ENCODE results near the gene MAP4K4. TPM values are rescaled to one million over a fixed set of nuclear protein-coding genes. Genes with fewer than 3 reads are reported as not detected.

MAP4K4 gene
- total and polyA plus RNA-seq, 8 donors = 9.7 to 38.7 (median 15.3) TPM

- intact Hi-C loops (cut with DNase I) = loop anchor here in 1 of 3 donors (10.0 kb wide), 1 partner anchor 92 kb away; no protein-coding TSS in a partner anchor
- Histone ChIP-seq H3K27ac (no peak overlapping the region), H3K4me1 (no peaks in the 10 kb centered on the region), H3K27me3 (no peaks in the 10 kb centered on the region), H3K9me3 (no peaks in the 10 kb centered on the region), H3K4me3 (no peak overlapping the region), H3K36me3 (peaks cover 0 to 10% (median 0%) of the 10 kb centered on the region in 3 donors)
- DNase-seq (no peak), ATAC-seq (no peak), FAIRE-seq (no peak)
- 80 to 95% methylated on average over 3 of the region's 3 CpGs for WGBS, 2 donors
- no peak for TF ChIP-seq CTCF (IDR thresholded peaks at IDR 0.05)
Measured at GRCh38 chr2:101892377-101892776, 194.9 kb downstream of the MAP4K4 start.

- no peak for TF ChIP-seq CTCF (IDR thresholded peaks at IDR 0.05)
- no peak for FAIRE-seq
- Histone ChIP-seq H3K4me1 (no peaks in the 10 kb centered on the region), H3K27me3 (no peaks in the 10 kb centered on the region), H3K9me3 (no peaks in the 10 kb centered on the region), H3K27ac (no peak overlapping the region), H3K36me3 (peaks cover 0 to 10% (median 0%) of the 10 kb centered on the region in 3 donors), H3K4me3 (no peak overlapping the region)
- no peak for ATAC-seq
- intact Hi-C loops (cut with DNase I) = loop anchor here in 1 of 3 donors (10.0 kb wide), 1 partner anchor 91 kb away; no protein-coding TSS in a partner anchor
- 86 to 89% methylated on average over 9 of the region's 9 CpGs for WGBS, 2 donors
- no peak for DNase-seq
Measured at GRCh38 chr2:101893681-101894381, 196.3 kb downstream of the MAP4K4 start.

GRCh38 chr2:101895039-101895438 is 197.5 kb downstream of the MAP4K4 start:
- intact Hi-C loops (cut with DNase I) = loop anchor here in 1 of 3 donors (10.0 kb wide), 1 partner anchor 90 kb away; no protein-coding TSS in a partner anchor
- TF ChIP-seq CTCF (IDR thresholded peaks at IDR 0.05) = no peak
- ATAC-seq = no peak
- peaks cover 0 to 10% (median 0%) of the 10 kb centered on the region in 3 donors for H3K36me3 ChIP-seq
- DNase-seq = no peak
- H3K4me1 ChIP-seq = no peaks in the 10 kb centered on the region
- H3K27me3 ChIP-seq = no peaks in the 10 kb centered on the region
- WGBS, 2 donors = 93 to 96% methylated on average over 7 of the region's 7 CpGs
- H3K9me3 ChIP-seq = no peaks in the 10 kb centered on the region
- H3K27ac ChIP-seq = no peak overlapping the region
- no peak for FAIRE-seq
- H3K4me3 ChIP-seq = no peak overlapping the region

GRCh38 chr2:101895819-101896322 is 198.4 kb downstream of the MAP4K4 start:
- no peak for FAIRE-seq
- WGBS, 2 donors = 85 to 90% methylated on average over 2 of the region's 2 CpGs

More at GRCh38 chr2:101895819-101896322, 198.4 kb downstream of the MAP4K4 start:
- no peak for TF ChIP-seq CTCF (IDR thresholded peaks at IDR 0.05)
- no peak overlapping the region for H3K27ac ChIP-seq
- ATAC-seq (no peak), DNase-seq (no peak)
- H3K36me3 ChIP-seq = peaks cover 0 to 9% (median 0%) of the 10 kb centered on the region in 3 donors
- H3K9me3 ChIP-seq = no peaks in the 10 kb centered on the region
- no peaks in the 10 kb centered on the region for H3K27me3 ChIP-seq
- intact Hi-C loops (cut with DNase I) = loop anchor here in 1 of 3 donors (10.0 kb wide), 1 partner anchor 89 kb away; no protein-coding TSS in a partner anchor
- H3K4me1 ChIP-seq = no peaks in the 10 kb centered on the region
- no peak overlapping the region for H3K4me3 ChIP-seq

Measured in pancreas (tissue), 10 donors.